AG20443 (cell line): ENCODE results near the gene CATSPER4.
A peak's percentile ranks its signal among the peaks of the same experiment; 100 is the strongest.
"Not testable (repeated sequence)": the region's sequence is repeated elsewhere in the genome, so short reads cannot be mapped to it uniquely, and the experiment has no call there.

Source experiments
- DNase-seq: peaks from one replicate; pipeline ENCODE4 v3.0.0; 2012; ENCODE audit warnings: low spot score, mixed read lengths

The CATSPER4 gene

GRCh38 chr1:26195805-26196204 lies 5.4 kb downstream of the CATSPER4 start:
- no peak for DNase-seq

GRCh38 chr1:26197301-26197700 lies 6.9 kb downstream of the CATSPER4 start:
- DNase-seq, result no peak

GRCh38 chr1:26197813-26198212 lies 7.4 kb downstream of the CATSPER4 start:
- no peak for DNase-seq

- DNase-seq, result no peak
Measured at GRCh38 chr1:26200413-26200812, 10.0 kb downstream of the CATSPER4 start.

- DNase-seq, result no peak
Measured at GRCh38 chr1:26203642-26204318, 13.4 kb downstream of the CATSPER4 start.

GRCh38 chr1:26210147-26210870 lies 19.9 kb downstream of the CATSPER4 start:
- DNase-seq, result no peak

- DNase-seq, result no peak
Measured at GRCh38 chr1:26212726-26213125, 22.3 kb downstream of the CATSPER4 start.

GRCh38 chr1:26213335-26213905 lies 23.0 kb downstream of the CATSPER4 start:
- DNase-seq, result no peak

- DNase-seq, result no peak
Measured at GRCh38 chr1:26215246-26215645, 24.8 kb downstream of the CATSPER4 start.

GRCh38 chr1:26218906-26219494 lies 28.6 kb downstream of the CATSPER4 start:
- DNase-seq, result no peak

- DNase-seq, result no peak
Measured at GRCh38 chr1:26220199-26220912, 30.0 kb downstream of the CATSPER4 start.

GRCh38 chr1:26221094-26221493 lies 30.7 kb downstream of the CATSPER4 start:
- no peak for DNase-seq

GRCh38 chr1:26224606-26225005 lies 34.2 kb downstream of the CATSPER4 start:
- no peak for DNase-seq

GRCh38 chr1:26225033-26225831 lies 34.8 kb downstream of the CATSPER4 start:
- DNase-seq, result peak; percentile 61

GRCh38 chr1:26230682-26231081 lies 40.3 kb downstream of the CATSPER4 start:
- not testable (repeated sequence) for DNase-seq

GRCh38 chr1:26233903-26234643 lies 43.7 kb downstream of the CATSPER4 start, which contains the start of gene CEP85:
Gene CEP85 (plus strand): TSS chr1:26234200. CDS start chr1:26239784, 5,584 bp downstream.
- DNase-seq, result peak; percentile 100

- DNase-seq, result peak; percentile 24
Measured at GRCh38 chr1:26234644-26235370, 44.4 kb downstream of the CATSPER4 start.

GRCh38 chr1:26237230-26237966 lies 47.0 kb downstream of the CATSPER4 start:
- DNase-seq, result no peak

- DNase-seq, result peak; percentile 65
Measured at GRCh38 chr1:26239936-26240335, 49.5 kb downstream of the CATSPER4 start.
